Activated CD4-positive, alpha-beta T cell treated with anti-CD3 and anti-CD28 coated beads, Interleukin-2, amount 50 U/mL, for 4 hours (primary cell): ENCODE measurements around the gene SLF1.

Experiments
- DNase-seq, 2 experiments: peaks; one replicate each; pipeline ENCODE4 v3.0.0-alpha.2; 2020

SLF1 gene

GRCh38 chr5:94667937-94668336 is 49.5 kb downstream of the SLF1 start:
- DNase-seq: no peak

GRCh38 chr5:94670726-94671125 is 52.3 kb downstream of the SLF1 start:
- DNase-seq: no peak

- DNase-seq: no peak
These were observed 54.3 kb downstream of the SLF1 start for GRCh38 chr5:94672746-94673145.

GRCh38 chr5:94674490-94675382 is 56.3 kb downstream of the SLF1 start:
- no peak for DNase-seq

- DNase-seq: no peak
These were observed 57.6 kb downstream of the SLF1 start for GRCh38 chr5:94675965-94676618.

- DNase-seq: no peak
These were observed 64.5 kb downstream of the SLF1 start for GRCh38 chr5:94682814-94683520.

GRCh38 chr5:94689908-94690307 is 71.4 kb downstream of the SLF1 start:
- no peak for DNase-seq

GRCh38 chr5:94690778-94691177 is 72.3 kb downstream of the SLF1 start:
- no peak for DNase-seq

- no peak for DNase-seq
These were observed 72.8 kb downstream of the SLF1 start for GRCh38 chr5:94691291-94691690.

GRCh38 chr5:94691949-94692348 is 73.5 kb downstream of the SLF1 start:
- DNase-seq: no peak

GRCh38 chr5:94692581-94692980 is 74.1 kb downstream of the SLF1 start:
- DNase-seq: no peak

GRCh38 chr5:94693043-94693822 is 74.8 kb downstream of the SLF1 start:
- DNase-seq: no peak

GRCh38 chr5:94693845-94694370 is 75.4 kb downstream of the SLF1 start:
- DNase-seq: no peak

GRCh38 chr5:94694671-94695070 is 76.2 kb downstream of the SLF1 start:
- no peak for DNase-seq

- no peak for DNase-seq
These were observed 79.7 kb downstream of the SLF1 start for GRCh38 chr5:94698197-94698596.

GRCh38 chr5:94699562-94699961 is 81.1 kb downstream of the SLF1 start:
- no peak for DNase-seq

- DNase-seq: no peak
These were observed 82.1 kb downstream of the SLF1 start for GRCh38 chr5:94700592-94700991.

GRCh38 chr5:94702729-94703128 is 84.3 kb downstream of the SLF1 start:
- no peak for DNase-seq

GRCh38 chr5:94705427-94705826 is 87.0 kb downstream of the SLF1 start:
- DNase-seq: no peak

- DNase-seq: no peak
These were observed 88.9 kb downstream of the SLF1 start for GRCh38 chr5:94707359-94707758.

- DNase-seq: no peak
These were observed 90.8 kb downstream of the SLF1 start for GRCh38 chr5:94709277-94709676.

- DNase-seq: no peak
These were observed 93.3 kb downstream of the SLF1 start for GRCh38 chr5:94711785-94712184.

GRCh38 chr5:94715768-94716167 is 97.3 kb downstream of the SLF1 start:
- no peak for DNase-seq
